C4-2B (cell line): ENCODE measurements around the gene TPPP.

ENCODE experiments used
- ZFX ChIP-seq: fragments of 450-650 bp; IDR thresholded peaks from 2 replicates; pipeline ENCODE4 v1.6.1; 2017
- TF ChIP-seq, protein P1 (sequence below): fragments of 450-650 bp; conservative IDR thresholded peaks from 2 replicates; pipeline ENCODE4 v1.5.1; 2017; ENCODE audit warnings: mild to moderate bottlenecking

DNA sequence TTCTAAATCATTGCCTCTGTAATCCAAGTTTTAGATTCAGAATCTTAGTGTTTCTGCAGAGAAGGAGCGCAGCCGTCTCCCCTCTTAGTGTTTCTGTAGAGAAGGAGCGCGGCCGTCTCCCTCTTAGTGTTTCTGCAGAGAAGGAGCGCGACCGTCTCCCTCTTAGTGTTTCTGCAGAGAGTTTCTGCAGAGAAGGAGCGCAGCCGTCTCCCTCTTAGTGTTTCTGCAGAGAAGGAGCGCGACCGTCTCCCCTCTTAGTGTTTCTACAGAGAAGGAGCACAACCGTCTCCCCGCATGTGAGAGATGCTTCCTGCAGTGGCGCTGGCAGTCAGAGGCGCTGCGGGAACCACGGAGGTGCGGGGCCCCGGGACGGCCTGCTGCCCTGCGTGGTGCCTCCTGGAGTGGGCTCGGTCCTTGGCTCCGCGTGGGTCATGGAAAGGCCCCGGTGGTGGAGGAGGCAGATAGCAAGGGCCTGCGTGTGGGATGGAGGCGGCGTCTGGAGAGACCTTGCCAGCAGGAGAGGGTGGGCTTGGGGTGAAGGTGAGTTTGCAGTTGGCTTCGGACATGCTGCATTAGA is 70.1 kb downstream of the TPPP start:
- TF ChIP-seq, protein P1, sequence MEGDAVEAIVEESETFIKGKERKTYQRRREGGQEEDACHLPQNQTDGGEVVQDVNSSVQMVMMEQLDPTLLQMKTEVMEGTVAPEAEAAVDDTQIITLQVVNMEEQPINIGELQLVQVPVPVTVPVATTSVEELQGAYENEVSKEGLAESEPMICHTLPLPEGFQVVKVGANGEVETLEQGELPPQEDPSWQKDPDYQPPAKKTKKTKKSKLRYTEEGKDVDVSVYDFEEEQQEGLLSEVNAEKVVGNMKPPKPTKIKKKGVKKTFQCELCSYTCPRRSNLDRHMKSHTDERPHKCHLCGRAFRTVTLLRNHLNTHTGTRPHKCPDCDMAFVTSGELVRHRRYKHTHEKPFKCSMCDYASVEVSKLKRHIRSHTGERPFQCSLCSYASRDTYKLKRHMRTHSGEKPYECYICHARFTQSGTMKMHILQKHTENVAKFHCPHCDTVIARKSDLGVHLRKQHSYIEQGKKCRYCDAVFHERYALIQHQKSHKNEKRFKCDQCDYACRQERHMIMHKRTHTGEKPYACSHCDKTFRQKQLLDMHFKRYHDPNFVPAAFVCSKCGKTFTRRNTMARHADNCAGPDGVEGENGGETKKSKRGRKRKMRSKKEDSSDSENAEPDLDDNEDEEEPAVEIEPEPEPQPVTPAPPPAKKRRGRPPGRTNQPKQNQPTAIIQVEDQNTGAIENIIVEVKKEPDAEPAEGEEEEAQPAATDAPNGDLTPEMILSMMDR, result no peak
- TF ChIP-seq ZFX, result no peak
